ENCODE measurements around the gene HNRNPUL1.

- TF ChIP-seq CTCF (conservative IDR thresholded peaks at IDR 0.05; ENCODE audit: low read length) (no peak), EZH2phosphoT487 (IDR thresholded peaks at IDR 0.05; ENCODE audit: borderline replicate concordance, low read depth, low read length) (no peak)
Observed at GRCh38 chr19:41219924-41220567, 44.1 kb upstream of the HNRNPUL1 start.

Measured in OCI-LY7 (cell line).